Vagina (tissue), 2 donors: ENCODE results near the gene DNMT3A. TPM values are rescaled to one million over a fixed set of nuclear protein-coding genes. Genes with fewer than 3 reads are reported as not detected.

Experiments used
- DNase-seq, 2 donors: peaks; one replicate each; pipeline ENCODE4 v3.0.0-alpha.2; 2017; ENCODE audit errors: extremely low spot score in 2 of 2
- H3K27ac ChIP-seq: fragments of 200-600 bp; sonication (generic); one replicate; pipeline ENCODE4 v1.5.1; 2019
- H3K27me3 ChIP-seq: fragments of 200-600 bp; sonication (generic); one replicate; pipeline ENCODE4 v1.5.1; 2019
- H3K36me3 ChIP-seq, 2 donors: fragments of 200-600 bp; sonication (generic); one replicate each; pipeline ENCODE4 v1.5.1; 2017 to 2019
- H3K4me1 ChIP-seq: fragments of 200-600 bp; sonication (generic); one replicate; pipeline ENCODE4 v1.5.1; 2019
- H3K4me3 ChIP-seq, 2 donors: fragments of 200-600 bp; sonication (generic); 1 replicate in 1 of 2; 2 replicates in 1 of 2; pipeline ENCODE4 v1.5.1; 2016 to 2019
- H3K9me3 ChIP-seq: fragments of 200-600 bp; sonication (generic); one replicate; pipeline ENCODE4 v1.5.1; 2019
- POLR2A ChIP-seq, 2 donors: fragments of 450-650 bp; IDR thresholded peaks; one replicate each; pipeline ENCODE4 v1.6.1; 2017; ENCODE audit warnings: antibody characterized with exemption in 2 of 2, mild to moderate bottlenecking in 2 of 2, moderate library complexity in 2 of 2
- POLR2AphosphoS5 ChIP-seq, 2 donors: sonication (generic); formaldehyde crosslinking; IDR thresholded peaks; one replicate each; pipeline ENCODE4 v1.9.0; 2017; ENCODE audit warnings: antibody characterized with exemption in 2 of 2, mild to moderate bottlenecking in 2 of 2, low read depth in 1 of 2; ENCODE audit not compliant: insufficient read depth in 1 of 2
- intact Hi-C: fragments of 100-400 bp; cut with DNase I; formaldehyde crosslinking; loops from one replicate; pipeline ENCODE4 v1.15.1; 2023
- total RNA-seq: library from RNA; depleted of rRNA; stranded (reverse); fragments of >200 nt; gene quantifications from one replicate; pipeline ENCODE4 v1.2.3, GENCODE V29; 2016
- TF ChIP-seq, protein P1 (sequence below), 3 experiments: fragments of 450-650 bp in 2 of 3; fragments of 200-600 bp in 1 of 3; sonication (generic) in 1 of 3; IDR thresholded peaks; one replicate each; pipeline ENCODE4 v1.5.1; 2017 to 2019; ENCODE audit warnings: antibody characterized with exemption in 3 of 3, mild to moderate bottlenecking in 2 of 3, moderate library complexity in 2 of 3

Gene DNMT3A
- total RNA-seq, 1 donor from 2014 or later = 28.0 TPM

DNA sequence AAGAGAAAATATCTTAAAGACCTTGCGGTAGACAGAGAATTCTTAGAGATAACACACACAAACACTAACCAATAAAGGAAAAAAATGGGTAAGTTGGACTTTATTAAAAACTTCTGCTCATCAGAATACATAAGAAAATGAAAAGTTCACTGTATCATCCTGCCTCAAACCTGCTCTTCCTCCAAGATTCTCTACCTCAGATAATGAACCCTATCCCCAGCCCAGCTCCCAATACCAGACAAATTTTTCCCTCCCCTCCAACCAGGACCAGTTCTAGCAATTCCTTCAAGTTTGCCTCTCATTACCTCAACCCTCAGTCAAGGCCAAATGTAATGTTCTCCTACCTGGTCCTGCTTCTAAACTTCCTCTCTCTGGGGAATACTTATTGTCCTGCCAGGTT is 79.4 kb downstream of the DNMT3A start:
- Histone ChIP-seq H3K4me3 (no peak overlapping the region), H3K27ac (no peak overlapping the region), H3K4me1 (peaks cover 9% of the 10 kb centered on the region), H3K9me3 (no peaks in the 10 kb centered on the region), H3K27me3 (no peaks in the 10 kb centered on the region), H3K36me3 (peaks cover 0 to 7% of the 10 kb centered on the region in 2 donors)
- no peak for DNase-seq
- intact Hi-C loops = no loop called here
- TF ChIP-seq POLR2AphosphoS5 (IDR thresholded peaks at IDR 0.05; ENCODE audit: insufficient read depth in 1 of 2, low read depth in 1 of 2) (no peak), POLR2A (IDR thresholded peaks at IDR 0.05) (no peak)
- TF ChIP-seq, protein P1, sequence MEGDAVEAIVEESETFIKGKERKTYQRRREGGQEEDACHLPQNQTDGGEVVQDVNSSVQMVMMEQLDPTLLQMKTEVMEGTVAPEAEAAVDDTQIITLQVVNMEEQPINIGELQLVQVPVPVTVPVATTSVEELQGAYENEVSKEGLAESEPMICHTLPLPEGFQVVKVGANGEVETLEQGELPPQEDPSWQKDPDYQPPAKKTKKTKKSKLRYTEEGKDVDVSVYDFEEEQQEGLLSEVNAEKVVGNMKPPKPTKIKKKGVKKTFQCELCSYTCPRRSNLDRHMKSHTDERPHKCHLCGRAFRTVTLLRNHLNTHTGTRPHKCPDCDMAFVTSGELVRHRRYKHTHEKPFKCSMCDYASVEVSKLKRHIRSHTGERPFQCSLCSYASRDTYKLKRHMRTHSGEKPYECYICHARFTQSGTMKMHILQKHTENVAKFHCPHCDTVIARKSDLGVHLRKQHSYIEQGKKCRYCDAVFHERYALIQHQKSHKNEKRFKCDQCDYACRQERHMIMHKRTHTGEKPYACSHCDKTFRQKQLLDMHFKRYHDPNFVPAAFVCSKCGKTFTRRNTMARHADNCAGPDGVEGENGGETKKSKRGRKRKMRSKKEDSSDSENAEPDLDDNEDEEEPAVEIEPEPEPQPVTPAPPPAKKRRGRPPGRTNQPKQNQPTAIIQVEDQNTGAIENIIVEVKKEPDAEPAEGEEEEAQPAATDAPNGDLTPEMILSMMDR (IDR thresholded peaks at IDR 0.05) = no peak

DNA sequence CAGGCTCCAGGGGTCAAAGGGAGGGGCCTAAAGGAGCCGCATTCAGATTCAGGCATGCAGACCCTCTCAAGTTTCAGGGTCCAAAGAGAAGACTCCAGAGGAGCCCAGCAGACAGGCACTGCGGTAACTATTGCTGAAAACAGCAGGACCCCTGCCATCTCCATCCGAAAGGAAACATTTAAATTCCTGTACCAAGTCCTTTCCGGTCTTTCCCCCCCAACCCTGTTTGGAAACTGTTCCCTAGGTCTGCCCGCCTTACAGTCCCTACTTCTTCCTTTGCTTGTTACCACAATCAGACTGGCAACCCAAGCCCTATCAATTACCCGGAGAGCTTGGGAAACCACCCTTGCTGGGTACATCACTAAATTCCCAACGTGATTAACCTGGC is 82.0 kb downstream of the DNMT3A start:
- Histone ChIP-seq H3K4me1 (peaks cover 9% of the 10 kb centered on the region), H3K9me3 (no peaks in the 10 kb centered on the region), H3K27ac (no peak overlapping the region), H3K4me3 (no peak overlapping the region), H3K27me3 (no peaks in the 10 kb centered on the region), H3K36me3 (peaks cover 0 to 7% of the 10 kb centered on the region in 2 donors)
- no peak for DNase-seq
- intact Hi-C loops = no loop called here
- TF ChIP-seq, protein P1 (IDR thresholded peaks at IDR 0.05) = no peak
- TF ChIP-seq POLR2AphosphoS5 (IDR thresholded peaks at IDR 0.05; ENCODE audit: insufficient read depth in 1 of 2, low read depth in 1 of 2) (no peak), POLR2A (IDR thresholded peaks at IDR 0.05) (no peak)

DNA sequence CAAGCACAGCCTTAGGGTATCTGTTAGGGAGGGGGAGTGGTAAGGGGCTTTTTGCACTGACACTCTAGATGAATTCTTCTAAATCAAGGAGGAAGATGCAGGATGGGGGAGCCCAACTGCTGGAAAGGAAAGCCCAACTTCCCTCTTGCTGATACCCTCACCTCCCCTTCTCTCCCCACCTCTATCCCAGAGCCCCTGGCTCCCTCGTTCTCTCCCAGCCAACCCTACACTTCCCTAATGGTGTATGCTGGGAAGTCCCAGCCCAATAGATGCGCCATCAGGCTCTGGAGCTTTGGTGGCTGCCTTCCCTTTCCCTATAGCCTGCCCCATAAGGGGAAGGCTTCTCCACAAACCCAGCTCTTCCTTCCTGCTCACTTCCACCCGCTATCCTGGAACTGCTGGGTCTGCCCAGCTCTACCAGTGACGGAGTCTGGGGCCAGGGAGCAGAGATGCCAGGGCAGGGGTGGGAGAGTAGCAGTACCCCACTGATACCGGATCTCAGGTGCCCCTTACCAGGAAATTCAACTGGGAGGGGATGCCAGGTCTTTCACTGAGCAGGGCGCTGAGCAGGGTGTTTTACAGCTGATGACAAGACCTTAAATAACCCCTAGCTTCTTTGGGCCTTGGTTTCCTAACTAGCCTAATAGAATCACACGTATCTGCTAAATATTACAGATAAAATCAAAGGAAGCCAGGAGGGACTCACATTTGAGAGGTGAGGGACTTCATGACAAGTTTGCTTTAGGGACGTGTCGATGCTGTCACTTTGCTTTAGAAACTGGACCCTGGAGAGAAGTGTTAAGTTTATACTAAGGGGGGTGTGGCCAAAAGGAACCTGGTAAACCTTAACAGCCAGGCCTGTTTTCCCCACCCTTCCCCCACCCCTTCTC is 82.6 kb downstream of the DNMT3A start:
- H3K27me3 ChIP-seq = no peaks in the 10 kb centered on the region
- no peak overlapping the region for H3K4me3 ChIP-seq
- DNase-seq = no peak
- H3K4me1 ChIP-seq = peaks cover 9% of the 10 kb centered on the region
- no peaks in the 10 kb centered on the region for H3K9me3 ChIP-seq
- peaks cover 0 to 7% of the 10 kb centered on the region in 2 donors for H3K36me3 ChIP-seq
- no peak for TF ChIP-seq POLR2A (IDR thresholded peaks at IDR 0.05)
- no peak for TF ChIP-seq POLR2AphosphoS5 (IDR thresholded peaks at IDR 0.05; ENCODE audit: insufficient read depth in 1 of 2, low read depth in 1 of 2)
- TF ChIP-seq, protein P1 (IDR thresholded peaks at IDR 0.05) = no peak
- no peak overlapping the region for H3K27ac ChIP-seq
- intact Hi-C loops = no loop called here

DNA sequence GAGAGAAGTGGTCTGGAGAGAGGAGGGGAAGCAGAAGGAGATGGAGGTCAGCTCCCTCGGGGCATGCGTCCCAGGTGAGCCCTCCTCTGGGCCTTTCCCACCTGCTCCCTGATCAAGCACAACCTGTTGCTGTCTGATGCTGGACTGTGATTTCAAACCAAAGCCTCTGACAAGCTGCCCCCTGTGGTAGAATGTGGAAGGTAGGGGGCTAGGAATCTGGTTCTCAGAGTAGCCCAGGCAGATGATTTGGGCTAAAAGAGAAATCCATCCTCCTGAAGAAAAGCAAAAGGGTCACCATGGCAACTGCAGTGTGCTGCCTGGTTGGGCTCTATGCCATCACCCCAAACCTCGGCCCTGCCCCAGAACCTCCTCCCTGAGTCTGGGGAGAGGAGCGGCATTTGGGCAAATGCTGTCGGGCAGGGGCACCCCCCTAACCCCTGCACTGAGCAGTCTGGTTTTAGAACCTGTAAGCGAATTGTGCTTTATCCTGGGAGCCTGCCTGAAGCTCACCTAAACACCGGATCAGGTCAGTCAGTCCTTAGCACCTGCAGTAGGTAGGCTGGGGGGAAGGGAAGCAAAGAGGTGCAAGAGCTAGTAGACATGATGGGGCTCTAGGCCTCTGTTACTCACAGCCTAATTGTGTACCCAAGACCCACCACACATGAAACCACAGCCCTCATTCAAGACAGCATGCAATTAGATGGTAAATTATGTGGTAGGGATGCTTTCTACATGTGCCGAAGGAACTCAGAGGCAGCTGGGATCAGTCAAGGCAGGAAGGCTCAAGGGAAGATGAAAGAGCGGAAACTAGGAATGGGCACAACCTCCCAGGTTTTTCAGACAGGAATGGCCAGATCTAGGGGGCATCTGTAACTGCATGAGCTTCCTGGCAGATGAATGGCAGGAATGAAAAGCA is 83.5 kb downstream of the DNMT3A start:
- no peak overlapping the region for H3K27ac ChIP-seq
- intact Hi-C loops = no loop called here

More for the DNA sequence above, 83.5 kb downstream of the DNMT3A start:
- Histone ChIP-seq H3K4me1 (peaks cover 7% of the 10 kb centered on the region), H3K27me3 (no peaks in the 10 kb centered on the region), H3K36me3 (peaks cover 0 to 7% of the 10 kb centered on the region in 2 donors), H3K9me3 (no peaks in the 10 kb centered on the region), H3K4me3 (no peak overlapping the region)
- DNase-seq = no peak
- no peak for TF ChIP-seq POLR2AphosphoS5 (IDR thresholded peaks at IDR 0.05; ENCODE audit: insufficient read depth in 1 of 2, low read depth in 1 of 2)
- TF ChIP-seq, protein P1 (IDR thresholded peaks at IDR 0.05) = no peak
- TF ChIP-seq POLR2A (IDR thresholded peaks at IDR 0.05) = no peak
